ENCODE results near the gene ZBTB7A.

ZBTB7A gene

DNA sequence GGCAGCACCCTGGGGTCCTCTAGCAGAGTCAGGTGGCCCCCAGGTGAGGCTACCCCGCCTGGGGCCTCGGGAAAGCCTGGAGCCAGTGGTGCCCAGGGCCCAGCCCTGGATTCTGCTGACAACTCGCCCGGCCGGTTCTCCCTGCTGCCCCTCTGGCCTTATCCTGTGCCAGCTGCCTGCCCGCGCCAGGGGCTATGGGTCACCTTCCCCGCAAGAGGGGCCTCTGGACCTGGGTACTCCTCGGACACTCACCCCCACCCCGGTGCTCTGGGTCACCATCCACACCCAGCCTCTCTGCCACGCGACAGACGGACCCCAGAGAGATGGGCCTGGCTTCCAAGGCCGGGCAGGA is 24.0 kb downstream of the ZBTB7A start:
- TF ChIP-seq, protein P1, sequence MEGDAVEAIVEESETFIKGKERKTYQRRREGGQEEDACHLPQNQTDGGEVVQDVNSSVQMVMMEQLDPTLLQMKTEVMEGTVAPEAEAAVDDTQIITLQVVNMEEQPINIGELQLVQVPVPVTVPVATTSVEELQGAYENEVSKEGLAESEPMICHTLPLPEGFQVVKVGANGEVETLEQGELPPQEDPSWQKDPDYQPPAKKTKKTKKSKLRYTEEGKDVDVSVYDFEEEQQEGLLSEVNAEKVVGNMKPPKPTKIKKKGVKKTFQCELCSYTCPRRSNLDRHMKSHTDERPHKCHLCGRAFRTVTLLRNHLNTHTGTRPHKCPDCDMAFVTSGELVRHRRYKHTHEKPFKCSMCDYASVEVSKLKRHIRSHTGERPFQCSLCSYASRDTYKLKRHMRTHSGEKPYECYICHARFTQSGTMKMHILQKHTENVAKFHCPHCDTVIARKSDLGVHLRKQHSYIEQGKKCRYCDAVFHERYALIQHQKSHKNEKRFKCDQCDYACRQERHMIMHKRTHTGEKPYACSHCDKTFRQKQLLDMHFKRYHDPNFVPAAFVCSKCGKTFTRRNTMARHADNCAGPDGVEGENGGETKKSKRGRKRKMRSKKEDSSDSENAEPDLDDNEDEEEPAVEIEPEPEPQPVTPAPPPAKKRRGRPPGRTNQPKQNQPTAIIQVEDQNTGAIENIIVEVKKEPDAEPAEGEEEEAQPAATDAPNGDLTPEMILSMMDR (conservative IDR thresholded peaks at IDR 0.05; ENCODE audit: control insufficient read depth, insufficient read depth, low read depth, low read length) = no peak
- DNase-seq (ENCODE audit: low read depth) = no peak
- no peak overlapping the region for H3K4me3 ChIP-seq (ENCODE audit: control insufficient read depth, low read depth, low read length)

DNA sequence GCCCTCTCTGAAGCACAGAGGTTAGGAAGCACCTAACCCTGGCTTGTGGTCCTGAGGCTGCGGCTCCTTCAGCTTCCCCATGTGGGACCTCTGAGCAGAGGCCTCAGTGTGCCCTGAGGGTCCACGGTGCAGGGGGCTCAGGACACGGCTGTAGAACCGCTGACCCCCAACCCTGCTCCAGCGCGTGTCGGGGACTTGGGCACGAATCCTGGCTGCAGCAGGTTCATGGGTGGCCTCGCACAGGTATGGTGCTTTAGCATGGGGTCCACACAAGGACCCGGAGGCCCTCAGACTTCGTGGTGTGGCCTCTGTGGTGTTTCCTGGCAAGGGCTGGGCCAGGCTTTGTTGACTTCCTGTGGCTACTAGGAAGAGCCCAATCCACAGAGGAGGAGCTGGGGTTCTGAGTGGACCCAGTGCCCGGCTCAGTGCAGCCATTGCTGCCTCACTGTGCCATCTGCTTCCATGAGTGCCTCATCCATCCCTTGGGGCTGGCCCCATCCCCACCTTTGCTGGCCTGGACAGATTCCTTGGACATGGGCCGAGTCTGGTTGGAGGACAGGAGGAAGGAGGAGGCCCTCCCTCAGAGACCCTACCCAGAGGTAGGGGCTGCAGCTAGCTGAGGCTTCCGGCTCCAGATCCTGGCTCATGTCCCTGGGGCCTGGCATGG is 24.5 kb downstream of the ZBTB7A start:
- no peak for DNase-seq (ENCODE audit: low read depth)
- TF ChIP-seq, protein P1 (conservative IDR thresholded peaks at IDR 0.05; ENCODE audit: control insufficient read depth, insufficient read depth, low read depth, low read length) = no peak

DNA sequence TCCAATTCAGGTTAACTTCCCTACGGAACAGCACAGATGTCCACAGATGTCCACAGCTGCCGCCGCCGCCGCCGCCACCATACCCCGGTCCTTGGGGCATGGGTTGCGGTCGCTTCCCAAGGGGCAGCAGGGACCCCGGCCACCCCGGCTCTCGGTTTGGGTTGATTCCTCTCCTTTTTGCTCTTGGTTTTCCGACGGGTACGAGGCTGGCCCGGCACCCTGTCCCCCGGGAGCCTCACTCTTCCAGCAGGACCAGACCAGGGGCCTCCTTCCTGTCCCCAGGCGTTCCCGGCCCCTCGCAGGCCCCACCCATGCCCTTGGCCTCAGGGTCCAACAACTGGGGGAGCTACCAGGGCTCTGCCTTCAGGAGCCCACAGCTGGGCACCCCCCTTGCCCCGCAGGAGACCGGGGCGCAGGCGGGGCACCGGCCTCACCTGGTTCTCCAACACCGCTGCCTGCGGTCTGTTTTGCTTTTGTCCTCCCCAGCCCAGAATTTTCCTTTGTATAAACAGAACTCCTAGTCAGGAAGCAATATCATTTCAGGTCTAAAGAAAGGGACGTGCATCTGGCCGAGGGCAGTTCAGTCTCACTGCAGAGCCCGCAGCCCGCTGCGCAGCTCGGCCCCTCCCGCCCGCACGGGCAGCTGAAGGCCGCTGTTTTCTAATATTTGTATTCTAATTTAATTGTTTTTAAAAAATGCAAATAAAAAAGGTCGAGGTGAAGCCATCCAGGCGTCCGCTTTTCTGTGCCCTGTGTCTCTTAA is 27.9 kb downstream of the ZBTB7A start:
- TF ChIP-seq, protein P1 (conservative IDR thresholded peaks at IDR 0.05; ENCODE audit: control insufficient read depth, insufficient read depth, low read depth, low read length) = no peak
- no peak overlapping the region for H3K4me3 ChIP-seq (ENCODE audit: control insufficient read depth, low read depth, low read length)
- no peak for DNase-seq (ENCODE audit: low read depth)

More for the DNA sequence above, 24.5 kb downstream of the ZBTB7A start:
- no peak overlapping the region for H3K4me3 ChIP-seq (ENCODE audit: control insufficient read depth, low read depth, low read length)

DNA sequence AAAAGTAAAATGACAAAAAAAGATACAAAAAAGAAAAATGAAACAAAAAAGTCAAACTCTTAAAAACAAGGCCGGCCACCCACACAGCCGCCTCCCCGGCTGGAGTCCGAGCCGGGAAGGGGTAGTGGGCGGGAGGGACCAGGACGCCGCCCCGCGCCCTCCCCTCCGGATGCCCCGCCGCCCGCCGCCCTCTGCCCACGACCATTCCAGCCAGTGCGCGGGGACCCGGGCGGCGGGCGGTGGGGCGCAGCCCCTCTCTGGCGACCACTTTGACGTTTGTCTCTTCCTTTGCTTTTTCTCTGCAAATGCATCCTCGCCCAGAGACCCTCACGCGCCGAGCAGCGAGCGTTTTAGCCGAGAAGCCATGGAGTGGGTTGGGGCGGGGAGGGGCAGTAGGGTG is 28.6 kb downstream of the ZBTB7A start:
- TF ChIP-seq, protein P1 (conservative IDR thresholded peaks at IDR 0.05; ENCODE audit: control insufficient read depth, insufficient read depth, low read depth, low read length) = no peak
- no peak for DNase-seq (ENCODE audit: low read depth)

DNA sequence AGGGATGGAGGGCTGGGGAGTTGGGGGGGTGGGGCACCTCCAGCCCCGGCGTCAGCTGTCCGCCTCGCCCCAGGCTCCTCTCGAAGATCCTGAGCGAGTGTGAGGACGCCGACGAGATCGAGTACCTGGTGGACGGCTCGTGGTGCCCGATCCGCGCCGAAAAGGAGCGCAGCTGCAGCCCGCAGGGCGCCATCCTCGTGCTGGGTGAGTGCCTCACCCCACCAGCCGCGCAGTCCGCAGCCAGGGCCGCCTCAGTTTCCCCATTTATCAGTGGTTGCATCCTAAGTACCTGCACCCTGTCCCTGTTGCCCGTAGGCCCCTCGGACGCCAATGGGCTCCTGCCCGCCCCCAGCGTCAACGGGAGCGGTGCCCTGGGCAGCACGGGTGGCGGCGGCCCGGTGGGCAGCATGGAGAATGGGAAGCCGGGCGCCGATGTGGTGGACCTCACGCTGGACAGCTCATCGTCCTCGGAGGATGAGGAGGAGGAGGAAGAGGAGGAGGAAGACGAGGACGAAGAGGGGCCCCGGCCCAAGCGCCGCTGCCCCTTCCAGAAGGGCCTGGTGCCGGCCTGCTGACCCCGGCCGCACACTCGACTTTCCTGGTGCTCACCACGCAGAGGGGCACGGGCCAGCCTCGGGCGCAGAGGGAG is 29.3 kb downstream of the ZBTB7A start:
- TF ChIP-seq, protein P1 (conservative IDR thresholded peaks at IDR 0.05; ENCODE audit: control insufficient read depth, insufficient read depth, low read depth, low read length) = no peak
- DNase-seq (ENCODE audit: low read depth) = no peak
- H3K4me3 ChIP-seq (ENCODE audit: control insufficient read depth, low read depth, low read length) = no peak overlapping the region

More for the DNA sequence above, 28.6 kb downstream of the ZBTB7A start:
- H3K4me3 ChIP-seq (ENCODE audit: control insufficient read depth, low read depth, low read length) = no peak overlapping the region

DNA sequence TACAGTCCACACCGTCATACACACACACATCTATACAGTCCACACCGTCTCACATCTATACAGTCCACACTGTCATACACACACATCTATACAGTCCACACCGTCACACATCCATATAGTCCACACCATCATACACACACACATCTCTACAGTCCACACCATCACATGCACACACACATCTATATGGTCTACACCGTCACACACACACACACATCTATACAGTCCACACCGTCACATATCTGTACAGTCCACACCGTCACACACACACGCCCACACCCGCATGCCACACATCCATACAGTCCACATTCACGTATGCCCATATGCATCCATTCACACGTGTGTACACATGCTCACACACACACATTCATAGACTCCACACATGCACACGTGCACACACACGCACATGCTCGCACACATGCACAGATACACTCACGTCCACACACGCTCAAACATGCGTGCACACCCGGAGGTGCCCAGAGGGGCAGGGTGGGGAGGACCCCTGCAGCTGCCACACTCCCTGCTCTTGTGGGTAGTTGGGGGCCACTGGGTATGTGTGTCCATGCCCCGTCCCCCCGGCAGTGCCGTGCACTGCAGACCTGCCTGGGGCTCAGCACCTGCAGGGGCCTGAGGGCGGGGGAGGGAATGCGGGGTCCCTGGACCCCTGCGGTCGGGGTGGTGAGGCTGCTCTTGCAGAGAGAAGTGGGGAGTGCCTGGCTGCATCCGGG is 30.0 kb downstream of the ZBTB7A start:
- no peak overlapping the region for H3K4me3 ChIP-seq (ENCODE audit: control insufficient read depth, low read depth, low read length)
- TF ChIP-seq, protein P1 (conservative IDR thresholded peaks at IDR 0.05; ENCODE audit: control insufficient read depth, insufficient read depth, low read depth, low read length) = no peak

More for the DNA sequence above, 30.0 kb downstream of the ZBTB7A start:
- no peak for DNase-seq (ENCODE audit: low read depth)
